ENCODE measurements around the gene TUT4.

The TUT4 gene

GRCh38 chr1:52558941-52559340 is 6.0 kb upstream of the TUT4 start:
- Histone ChIP-seq H4K20me1 (ENCODE audit: insufficient read depth, low read length) (no peaks in the 10 kb centered on the region), H3K27ac (ENCODE audit: low read length) (no peak overlapping the region), H3K4me2 (ENCODE audit: low read depth, low read length) (no peak overlapping the region), H2AFZ (ENCODE audit: low read length) (no peak overlapping the region), H3K9ac (ENCODE audit: low read length) (no peak overlapping the region), H3F3A (ENCODE audit: insufficient read depth, low read length) (no peaks in the 10 kb centered on the region), H3K36me3 (replicated peaks; ENCODE audit: insufficient read depth, low read length) (no peaks in the 10 kb centered on the region), H3K4me1 (ENCODE audit: low read length) (no peaks in the 10 kb centered on the region), H3K79me2 (ENCODE audit: low read length) (no peaks in the 10 kb centered on the region), H3K9me3 (replicated peaks; ENCODE audit: insufficient read depth, low read length) (no peaks in the 10 kb centered on the region), H3K27me3 (replicated peaks; ENCODE audit: insufficient read depth, low read length) (no peaks in the 10 kb centered on the region), H3K9me2 (replicated peaks; ENCODE audit: insufficient read depth, low read length) (no peaks in the 10 kb centered on the region), H3K4me3 (ENCODE audit: low read length) (no peak overlapping the region)
- TF ChIP-seq EZH2 (optimal IDR thresholded peaks at IDR 0.05; ENCODE audit: low read depth, low read length) (no peak), CTCF (IDR thresholded peaks at IDR 0.05; ENCODE audit: low read length) (no peak)
- DNase-seq = no peak

GRCh38 chr1:52556641-52557360 is 3.9 kb upstream of the TUT4 start:
- H3K27me3 ChIP-seq (replicated peaks; ENCODE audit: insufficient read depth, low read length) = no peaks in the 10 kb centered on the region
- H3K9me2 ChIP-seq (replicated peaks; ENCODE audit: insufficient read depth, low read length) = no peaks in the 10 kb centered on the region
- no peaks in the 10 kb centered on the region for H4K20me1 ChIP-seq (ENCODE audit: insufficient read depth, low read length)
- H3K4me1 ChIP-seq (ENCODE audit: low read length) = no peaks in the 10 kb centered on the region
- no peaks in the 10 kb centered on the region for H3K9me3 ChIP-seq (replicated peaks; ENCODE audit: insufficient read depth, low read length)
- TF ChIP-seq CTCF (IDR thresholded peaks at IDR 0.05; ENCODE audit: low read length) (no peak), EZH2 (optimal IDR thresholded peaks at IDR 0.05; ENCODE audit: low read depth, low read length) (no peak), EZH2phosphoT487 (IDR thresholded peaks at IDR 0.05; ENCODE audit: low read length) (no peak)
- DNase-seq = no peak
- H3K36me3 ChIP-seq (replicated peaks; ENCODE audit: insufficient read depth, low read length) = no peaks in the 10 kb centered on the region
- H3K4me3 ChIP-seq (ENCODE audit: low read length) = no peak overlapping the region
- peaks cover 11% of the 10 kb centered on the region for H3F3A ChIP-seq (ENCODE audit: insufficient read depth, low read length)
- H3K4me2 ChIP-seq (ENCODE audit: low read depth, low read length) = no peak overlapping the region
- no peak overlapping the region for H3K9ac ChIP-seq (ENCODE audit: low read length)
- H3K79me2 ChIP-seq (ENCODE audit: low read length) = peaks cover 8% of the 10 kb centered on the region
- H3K27ac ChIP-seq (ENCODE audit: low read length) = no peak overlapping the region
- H2AFZ ChIP-seq (ENCODE audit: low read length) = no peak overlapping the region

GRCh38 chr1:52554756-52555155 is 1.9 kb upstream of the TUT4 start:
- TF ChIP-seq EZH2phosphoT487 (IDR thresholded peaks at IDR 0.05; ENCODE audit: low read length) (no peak), CTCF (IDR thresholded peaks at IDR 0.05; ENCODE audit: low read length) (no peak), EZH2 (optimal IDR thresholded peaks at IDR 0.05; ENCODE audit: low read depth, low read length) (no peak)
- Histone ChIP-seq H3K27ac (ENCODE audit: low read length) (no peak overlapping the region), H3K9me3 (replicated peaks; ENCODE audit: insufficient read depth, low read length) (no peaks in the 10 kb centered on the region), H3F3A (ENCODE audit: insufficient read depth, low read length) (peaks cover 16% of the 10 kb centered on the region), H3K27me3 (replicated peaks; ENCODE audit: insufficient read depth, low read length) (no peaks in the 10 kb centered on the region), H3K9ac (ENCODE audit: low read length) (no peak overlapping the region), H3K9me2 (replicated peaks; ENCODE audit: insufficient read depth, low read length) (no peaks in the 10 kb centered on the region), H3K4me2 (ENCODE audit: low read depth, low read length) (no peak overlapping the region), H3K4me1 (ENCODE audit: low read length) (peaks cover 6% of the 10 kb centered on the region; the same call in 1 of the 2 replicates), H4K20me1 (ENCODE audit: insufficient read depth, low read length) (no peaks in the 10 kb centered on the region), H2AFZ (ENCODE audit: low read length) (no peak overlapping the region), H3K36me3 (replicated peaks; ENCODE audit: insufficient read depth, low read length) (no peaks in the 10 kb centered on the region), H3K79me2 (ENCODE audit: low read length) (peaks cover 28% of the 10 kb centered on the region), H3K4me3 (ENCODE audit: low read length) (no peak overlapping the region)
- DNase-seq = no peak
